Measurements from ENCODE around the gene MTMR10. TPM values are rescaled to one million over a fixed set of nuclear protein-coding genes. Genes with fewer than 3 reads are reported as not detected.

Gene MTMR10
- total RNA-seq, 1 donor from 2014 or later = 67.7 TPM

- intact Hi-C loops (cut with DNase I) = no loop called here
- ATAC-seq (no peak), DNase-seq (ENCODE audit: low spot score) (no peak)
Measured at GRCh38 chr15:31014608-31014925, 23.1 kb upstream of the MTMR10 start.

GRCh38 chr15:31013863-31014607 lies 22.6 kb upstream of the MTMR10 start:
- intact Hi-C loops (cut with DNase I) = no loop called here
- no peak for DNase-seq (ENCODE audit: low spot score)
- ATAC-seq = no peak

GRCh38 chr15:31012455-31012854 lies 21.0 kb upstream of the MTMR10 start:
- ATAC-seq (no peak), DNase-seq (ENCODE audit: low spot score) (no peak)
- intact Hi-C loops (cut with DNase I) = no loop called here

GRCh38 chr15:31010036-31010435 lies 18.6 kb upstream of the MTMR10 start:
- intact Hi-C loops (cut with DNase I) = no loop called here
- no peak for ATAC-seq

GRCh38 chr15:31005660-31006059 lies 14.2 kb upstream of the MTMR10 start:
- DNase-seq (ENCODE audit: low spot score) (no peak), ATAC-seq (no peak)
- intact Hi-C loops (cut with DNase I) = no loop called here

More at GRCh38 chr15:31010036-31010435, 18.6 kb upstream of the MTMR10 start:
- DNase-seq (ENCODE audit: low spot score) = no peak

GRCh38 chr15:31004220-31004733 lies 12.8 kb upstream of the MTMR10 start:
- no peak for ATAC-seq
- DNase-seq (ENCODE audit: low spot score) = no peak
- intact Hi-C loops (cut with DNase I) = no loop called here

- no peak for ATAC-seq
- no peak for DNase-seq (ENCODE audit: low spot score)
- intact Hi-C loops (cut with DNase I) = no loop called here
Measured at GRCh38 chr15:31001702-31002101, 10.3 kb upstream of the MTMR10 start.

GRCh38 chr15:30999729-31000128 lies 8.3 kb upstream of the MTMR10 start:
- no peak for DNase-seq (ENCODE audit: low spot score)
- intact Hi-C loops (cut with DNase I) = no loop called here
- ATAC-seq = no peak

- no peak for ATAC-seq
- intact Hi-C loops (cut with DNase I) = no loop called here
- no peak for DNase-seq (ENCODE audit: low spot score)
Measured at GRCh38 chr15:30997270-30997669, 5.8 kb upstream of the MTMR10 start.

- ATAC-seq (no peak), DNase-seq (ENCODE audit: low spot score) (no peak)
- intact Hi-C loops (cut with DNase I) = no loop called here
Measured at GRCh38 chr15:30992249-30992864, 929 bp upstream of the MTMR10 start.

GRCh38 chr15:30990446-30991254 lies 778 bp downstream of the MTMR10 start:
- intact Hi-C loops (cut with DNase I) = no loop called here
- no peak for ATAC-seq
- DNase-seq (ENCODE audit: low spot score) = no peak

GRCh38 chr15:30990036-30990435 lies 1.4 kb downstream of the MTMR10 start:
- intact Hi-C loops (cut with DNase I) = no loop called here
- no peak for ATAC-seq

GRCh38 chr15:30985081-30985531 lies 6.3 kb downstream of the MTMR10 start:
- ATAC-seq (peak; percentile 54), DNase-seq (ENCODE audit: low spot score) (no peak)
- intact Hi-C loops (cut with DNase I) = no loop called here

More at GRCh38 chr15:30990036-30990435, 1.4 kb downstream of the MTMR10 start:
- no peak for DNase-seq (ENCODE audit: low spot score)

- DNase-seq (ENCODE audit: low spot score) = no peak
- peak; percentile 25 for ATAC-seq
- intact Hi-C loops (cut with DNase I) = no loop called here
Measured at GRCh38 chr15:30984542-30984941, 6.9 kb downstream of the MTMR10 start.

- ATAC-seq (no peak), DNase-seq (ENCODE audit: low spot score) (no peak)
- intact Hi-C loops (cut with DNase I) = no loop called here
Measured at GRCh38 chr15:30984118-30984517, 7.3 kb downstream of the MTMR10 start.

- intact Hi-C loops (cut with DNase I) = no loop called here
Measured at GRCh38 chr15:30979457-30979856, 12.0 kb downstream of the MTMR10 start.

GRCh38 chr15:30978328-30978727 lies 13.1 kb downstream of the MTMR10 start:
- intact Hi-C loops (cut with DNase I) = no loop called here
- DNase-seq (ENCODE audit: low spot score) = no peak
- ATAC-seq = no peak

More at GRCh38 chr15:30979457-30979856, 12.0 kb downstream of the MTMR10 start:
- no peak for DNase-seq (ENCODE audit: low spot score)
- peak; percentile 50 for ATAC-seq

GRCh38 chr15:30974112-30974511 lies 17.3 kb downstream of the MTMR10 start:
- intact Hi-C loops (cut with DNase I) = no loop called here
- DNase-seq (ENCODE audit: low spot score) = no peak
- no peak for ATAC-seq

- DNase-seq (ENCODE audit: low spot score) = no peak
- ATAC-seq = no peak
- intact Hi-C loops (cut with DNase I) = no loop called here
Measured at GRCh38 chr15:30973379-30973778, 18.0 kb downstream of the MTMR10 start.

GRCh38 chr15:30969724-30970123 lies 21.7 kb downstream of the MTMR10 start:
- intact Hi-C loops (cut with DNase I) = no loop called here
- DNase-seq (ENCODE audit: low spot score) (no peak), ATAC-seq (no peak)

All from sciatic nerve (tissue), 2 donors.